Measurements from ENCODE around the gene PGBD2.
A peak's percentile ranks its signal among the peaks of the same experiment; 100 is the strongest.
"Not testable (repeated sequence)": the region's sequence is repeated elsewhere in the genome, so short reads cannot be mapped to it uniquely, and the experiment has no call there.

Gene PGBD2, protein sequence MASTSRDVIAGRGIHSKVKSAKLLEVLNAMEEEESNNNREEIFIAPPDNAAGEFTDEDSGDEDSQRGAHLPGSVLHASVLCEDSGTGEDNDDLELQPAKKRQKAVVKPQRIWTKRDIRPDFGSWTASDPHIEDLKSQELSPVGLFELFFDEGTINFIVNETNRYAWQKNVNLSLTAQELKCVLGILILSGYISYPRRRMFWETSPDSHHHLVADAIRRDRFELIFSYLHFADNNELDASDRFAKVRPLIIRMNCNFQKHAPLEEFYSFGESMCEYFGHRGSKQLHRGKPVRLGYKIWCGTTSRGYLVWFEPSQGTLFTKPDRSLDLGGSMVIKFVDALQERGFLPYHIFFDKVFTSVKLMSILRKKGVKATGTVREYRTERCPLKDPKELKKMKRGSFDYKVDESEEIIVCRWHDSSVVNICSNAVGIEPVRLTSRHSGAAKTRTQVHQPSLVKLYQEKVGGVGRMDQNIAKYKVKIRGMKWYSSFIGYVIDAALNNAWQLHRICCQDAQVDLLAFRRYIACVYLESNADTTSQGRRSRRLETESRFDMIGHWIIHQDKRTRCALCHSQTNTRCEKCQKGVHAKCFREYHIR

DNA sequence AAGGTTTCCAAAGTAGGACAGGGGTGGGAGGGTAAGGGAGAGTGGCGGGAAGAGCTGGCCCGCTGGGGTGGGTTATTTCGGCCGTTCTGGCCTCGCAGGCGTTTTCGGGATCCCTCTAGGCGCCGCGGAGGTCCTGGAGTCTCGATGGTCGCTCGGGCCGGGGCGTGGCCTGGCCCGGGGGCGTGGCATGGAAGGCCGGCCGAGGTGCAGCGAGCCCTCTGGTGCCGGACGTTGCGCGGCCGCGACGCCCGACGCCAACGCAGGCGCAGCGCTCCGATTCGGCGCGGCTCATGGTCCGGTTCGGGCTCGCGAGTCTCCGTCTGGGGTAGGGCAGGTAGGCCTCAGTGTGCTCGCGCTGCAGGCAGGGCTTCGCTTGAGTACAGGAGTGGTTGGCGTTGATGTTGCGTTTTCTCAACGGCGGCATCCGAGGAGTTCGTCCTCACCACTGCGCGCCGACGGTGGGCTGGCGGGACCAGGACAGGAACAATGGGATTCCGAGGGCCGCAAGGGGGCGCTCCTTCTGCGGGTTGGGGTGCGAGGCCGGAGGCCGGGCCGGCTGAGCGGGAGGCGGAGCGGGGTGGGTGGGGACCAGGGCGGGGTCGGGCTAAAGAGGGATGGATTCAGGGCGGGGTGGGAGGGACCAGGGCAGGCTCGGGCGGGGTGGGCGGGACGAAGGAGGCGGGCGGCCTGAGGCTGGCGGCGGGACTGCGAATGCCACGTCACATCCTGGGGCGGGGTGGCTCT, at the start of gene PGBD2:
PGBD2 (plus strand) TSS at position 227 of the 744 bp plus-strand sequence. CDS start 7,628 bp downstream, outside the sequence.
- DNase-seq, result peak; percentile 99

DNA sequence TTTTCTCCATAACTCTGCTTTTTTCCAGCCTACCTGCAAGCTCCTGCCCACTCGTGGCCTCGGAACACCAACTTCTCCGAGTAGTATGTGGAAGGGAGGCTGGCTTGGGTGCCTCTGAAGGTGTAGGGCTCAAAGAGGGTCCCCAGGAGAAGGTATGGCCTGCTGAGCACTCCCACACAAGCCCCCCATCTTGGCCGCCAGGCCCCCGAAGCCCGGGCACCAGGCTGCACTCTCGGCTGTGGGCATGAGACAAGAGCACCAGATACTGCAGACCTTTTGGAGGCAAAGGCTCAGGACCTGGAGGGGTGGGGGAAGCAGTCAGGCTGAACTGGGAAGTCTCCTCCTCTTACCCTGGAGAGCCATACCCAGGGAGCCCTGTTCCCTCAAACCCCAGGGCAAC, 48.8 kb upstream of the PGBD2 start:
- DNase-seq, result no peak

GRCh38 chr1:248857749-248858095, 48.3 kb upstream of the PGBD2 start:
- no peak for DNase-seq

DNA sequence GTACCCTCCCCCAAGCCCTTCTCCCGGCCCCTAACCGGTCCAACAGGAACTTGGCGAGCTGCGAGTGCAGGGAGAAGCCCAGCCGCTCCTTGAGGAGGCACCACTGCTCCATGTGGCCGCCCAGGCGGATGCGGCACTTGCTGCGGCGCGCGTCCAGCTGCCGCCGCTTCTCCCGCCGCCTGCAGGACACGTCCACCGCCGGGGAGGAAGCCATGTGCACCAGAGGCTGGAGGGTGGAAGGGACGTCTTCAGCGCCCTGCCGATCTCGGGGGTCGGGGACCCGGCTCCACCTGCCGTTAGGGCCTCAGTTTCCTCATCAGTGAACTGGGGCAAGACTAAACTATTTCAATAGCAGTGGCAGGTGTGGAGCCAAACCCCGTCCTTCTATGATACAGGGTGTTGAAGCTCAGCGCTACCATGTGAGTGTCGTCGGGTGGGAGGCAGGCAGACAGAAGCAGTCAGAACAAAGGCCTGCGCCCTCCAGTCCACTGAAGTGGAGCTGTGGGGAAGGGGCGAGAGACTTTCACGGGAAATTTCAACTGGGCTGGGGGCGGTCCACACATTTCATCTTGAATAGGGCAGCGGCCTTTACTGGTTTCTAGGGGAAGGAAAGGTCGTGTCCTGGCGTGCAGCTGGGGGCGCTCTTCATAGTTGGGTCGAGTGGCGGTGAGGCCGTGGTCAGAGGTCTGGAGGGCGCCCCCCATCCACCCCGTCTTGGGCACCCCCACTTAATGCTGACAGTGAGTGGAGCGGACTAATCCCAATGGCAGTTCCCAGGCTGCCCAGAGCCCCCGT, 47.7 kb upstream of the PGBD2 start:
- DNase-seq, result no peak

DNA sequence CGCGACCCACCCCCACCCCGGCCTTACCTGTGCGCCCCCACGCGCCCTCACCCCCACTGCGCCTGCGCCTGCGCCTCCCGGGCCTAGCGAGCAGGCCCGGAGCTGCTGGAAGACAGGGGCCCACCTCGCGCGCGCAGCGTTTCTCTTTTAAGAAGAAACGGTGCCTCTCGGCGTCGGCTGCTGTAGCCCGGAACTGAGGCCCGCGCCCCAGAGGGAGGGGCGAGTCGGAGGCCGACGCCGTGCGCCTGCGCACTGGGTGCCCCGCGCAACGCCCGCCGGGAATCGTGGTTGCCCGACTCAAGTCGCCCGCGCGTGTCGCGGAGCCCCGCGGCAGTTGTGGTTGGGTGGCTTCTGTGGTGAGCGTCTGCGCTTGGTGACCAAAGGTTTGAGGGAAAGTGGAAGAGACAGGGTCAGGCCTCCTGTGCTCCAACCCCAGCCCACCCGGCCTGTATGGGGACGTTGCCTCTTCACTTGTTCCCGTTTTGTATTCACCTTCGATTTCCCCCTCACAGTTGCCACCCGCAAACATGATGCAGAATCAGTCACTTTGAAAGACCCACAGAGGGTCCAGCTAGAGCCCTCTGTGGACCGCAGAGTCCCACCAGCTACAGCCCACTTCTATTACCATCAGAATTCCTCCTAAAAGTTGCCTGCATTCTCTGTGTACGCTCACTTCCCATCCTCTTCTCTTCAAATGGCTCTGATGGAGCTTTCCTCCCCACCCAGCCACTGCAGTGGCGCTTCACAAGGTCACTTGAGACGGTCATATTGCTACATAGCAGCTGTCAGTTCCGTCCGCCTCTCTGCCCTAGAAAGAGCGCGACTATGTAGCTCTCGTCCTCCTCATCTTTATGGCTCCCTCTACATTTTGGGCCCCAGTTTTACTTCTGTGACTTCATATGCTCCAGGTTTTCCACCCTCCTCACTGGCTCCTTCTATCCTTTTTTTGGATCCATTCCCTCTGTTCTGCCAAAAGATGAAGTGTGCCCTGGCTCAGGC, 46.8 kb upstream of the PGBD2 start, which contains the start of gene ZNF692:
ZNF692 (minus strand) TSS at position 195 of the 999 bp plus-strand sequence. CDS start 776 bp downstream, outside the sequence.
- DNase-seq, result peak; percentile 98

GRCh38 chr1:248860007-248860406, 46.0 kb upstream of the PGBD2 start:
- no peak for DNase-seq

DNA sequence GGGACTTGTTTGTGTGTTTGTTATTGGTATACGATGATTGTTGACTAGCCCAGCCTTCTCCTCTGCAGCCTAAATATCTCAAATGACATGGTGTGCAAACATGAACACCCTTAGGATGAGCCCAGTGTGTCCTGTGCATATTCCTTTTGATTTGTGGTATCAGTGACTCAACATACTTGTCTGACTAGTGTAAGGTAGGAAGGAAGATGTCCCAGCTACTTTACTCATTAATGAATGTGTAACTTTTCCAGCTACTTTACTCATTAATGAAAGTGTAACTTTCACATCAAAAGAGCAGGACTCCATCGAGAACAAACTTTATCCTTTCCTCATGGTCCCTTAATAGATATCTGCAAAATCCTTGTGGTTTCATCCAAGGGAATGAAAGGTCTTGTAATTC, 44.4 kb upstream of the PGBD2 start:
- no peak for DNase-seq

DNA sequence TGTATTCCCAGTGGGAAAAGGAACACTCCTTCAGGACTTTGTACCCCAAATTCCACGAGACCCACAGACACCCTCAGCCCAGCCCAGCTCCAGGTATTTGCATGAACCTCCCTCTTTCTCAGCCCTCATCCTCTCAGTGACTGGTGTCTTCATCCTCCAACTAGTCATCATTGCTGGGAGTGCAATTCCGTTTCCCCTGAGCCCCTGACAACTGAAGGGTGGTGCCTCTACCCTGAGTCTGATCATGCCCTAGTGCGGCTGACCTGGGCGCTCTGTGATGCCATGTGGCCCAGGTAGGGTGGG, 43.4 kb upstream of the PGBD2 start:
- DNase-seq, result no peak

DNA sequence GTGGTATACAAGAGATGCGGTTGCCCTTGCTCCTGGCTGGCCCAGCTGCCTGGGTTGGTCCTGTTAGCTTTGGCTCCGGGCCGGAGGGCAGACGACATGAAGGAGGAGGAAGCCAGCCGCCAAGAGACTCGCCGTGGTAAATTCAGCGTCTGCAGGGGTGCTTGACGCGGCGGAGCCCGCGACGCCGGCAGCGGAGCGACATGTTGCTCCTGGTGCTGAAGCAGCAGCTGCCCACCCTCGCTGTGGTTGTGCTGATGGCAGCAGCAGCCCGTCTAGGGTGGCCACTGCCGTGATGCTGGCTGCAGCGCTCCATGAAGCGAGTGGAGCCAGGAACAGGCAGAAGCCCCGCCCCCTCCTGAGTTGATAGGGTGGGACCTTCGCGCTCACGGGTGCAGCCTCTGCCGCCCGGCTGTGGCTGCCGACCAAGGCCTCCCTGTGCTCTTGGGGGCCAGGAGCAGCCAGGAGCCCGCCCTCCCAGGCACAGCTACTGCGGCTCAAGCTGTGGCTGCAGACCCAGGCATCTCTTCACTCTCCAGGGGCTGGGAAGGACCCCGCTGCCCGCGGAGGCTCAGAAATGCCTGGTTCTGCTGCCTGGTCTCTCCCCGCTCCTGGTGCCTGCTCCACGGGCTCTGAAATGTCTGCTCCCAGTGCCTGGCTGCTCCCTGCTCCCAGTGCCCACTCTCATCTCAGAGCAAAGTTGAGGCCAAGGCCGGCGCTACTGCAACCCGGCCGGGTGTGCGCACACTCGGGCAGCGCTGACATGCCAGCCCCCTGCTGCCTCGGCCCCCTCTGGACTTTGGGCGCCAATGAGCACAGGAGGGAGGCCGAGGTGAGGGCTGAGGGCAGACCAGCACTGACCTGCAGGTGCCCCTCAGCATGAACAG, 42.8 kb upstream of the PGBD2 start:
- DNase-seq, result peak; percentile 92

DNA sequence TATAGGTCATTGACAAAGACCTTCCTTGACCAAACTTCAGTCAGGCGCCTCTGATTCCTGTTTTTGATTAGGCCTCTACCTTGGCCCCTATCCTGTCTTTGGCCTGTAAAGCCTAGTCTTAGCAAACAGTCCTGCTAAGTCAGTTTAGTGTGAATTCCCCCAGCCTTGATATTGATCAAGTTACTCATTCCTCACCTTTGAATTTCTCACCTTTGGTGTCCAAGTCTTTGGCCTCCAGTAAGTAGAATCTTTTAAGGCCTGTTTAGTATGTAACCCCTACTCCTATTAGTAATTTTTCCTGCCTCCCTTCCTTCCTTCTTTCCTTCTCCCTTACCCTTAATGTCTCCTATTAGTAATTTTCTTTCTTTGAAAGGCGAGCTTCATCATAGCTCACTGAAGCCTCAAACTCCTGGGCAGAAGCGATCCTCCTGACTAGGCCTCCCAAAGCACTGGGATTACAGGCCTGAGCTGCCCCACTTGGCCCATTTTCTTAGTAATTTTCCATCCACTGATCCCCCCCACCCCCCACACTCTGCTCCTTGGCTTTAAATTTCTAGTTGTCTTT, 34.1 kb upstream of the PGBD2 start:
- DNase-seq, result no peak

DNA sequence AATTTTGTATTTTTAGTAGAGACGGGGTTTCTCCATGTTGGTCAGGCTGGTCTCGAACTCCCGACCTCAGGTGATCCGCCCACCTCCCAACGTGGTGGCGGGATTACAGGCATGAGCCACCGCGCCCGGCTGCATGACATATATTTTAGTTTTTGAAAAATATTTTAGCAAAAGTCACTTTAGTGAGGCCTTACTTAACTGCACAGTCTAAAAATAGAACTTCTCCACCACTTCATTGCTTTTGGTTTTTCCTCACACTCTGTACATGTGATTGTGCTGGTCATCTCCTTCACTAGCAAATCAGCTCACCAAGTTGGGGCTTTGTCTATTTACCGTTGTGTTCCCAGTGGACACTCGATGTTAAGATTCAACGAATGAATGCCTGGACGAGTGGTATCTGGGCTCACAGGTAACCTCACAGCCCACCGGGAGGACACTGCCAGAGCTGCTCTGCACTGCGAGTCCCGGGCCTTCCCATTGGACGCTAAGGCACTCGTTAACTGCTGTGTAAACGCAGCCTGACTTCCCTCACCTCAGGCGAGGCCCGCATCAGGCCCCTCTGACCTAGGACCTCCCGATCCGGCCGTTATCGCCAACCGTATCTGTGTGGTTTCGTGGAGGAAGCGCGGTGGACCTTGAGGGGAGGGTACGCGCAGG, 33.2 kb upstream of the PGBD2 start:
- DNase-seq, result peak; percentile 85

DNA sequence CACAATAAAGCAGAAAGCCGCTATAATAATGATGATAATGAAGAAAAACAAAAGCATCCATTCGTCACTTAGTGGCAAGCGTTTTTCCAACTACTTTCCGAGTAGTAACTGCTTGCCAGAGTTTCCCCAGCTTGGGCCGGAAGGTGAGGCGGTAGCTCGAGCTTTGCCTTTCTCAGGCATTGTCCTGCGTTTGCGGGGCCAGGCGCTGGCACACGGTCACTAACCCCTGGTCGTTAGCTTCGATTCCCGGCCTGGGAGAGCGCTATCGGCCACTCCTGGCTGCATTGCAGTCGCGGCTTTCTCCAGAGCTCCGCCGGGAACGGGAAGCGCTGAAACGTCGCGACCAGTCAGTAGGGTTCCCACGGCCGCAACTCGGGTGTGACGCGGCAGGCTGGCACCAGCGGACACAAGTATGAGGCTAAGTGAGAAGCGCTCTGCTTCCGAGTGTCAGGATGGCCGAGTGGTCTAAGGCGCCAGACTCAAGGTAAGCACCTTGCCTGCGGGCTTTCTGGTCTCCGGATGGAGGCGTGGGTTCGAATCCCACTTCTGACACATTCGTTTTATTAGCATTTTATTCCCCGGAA, 32.5 kb upstream of the PGBD2 start:
- DNase-seq, result peak; percentile 100

DNA sequence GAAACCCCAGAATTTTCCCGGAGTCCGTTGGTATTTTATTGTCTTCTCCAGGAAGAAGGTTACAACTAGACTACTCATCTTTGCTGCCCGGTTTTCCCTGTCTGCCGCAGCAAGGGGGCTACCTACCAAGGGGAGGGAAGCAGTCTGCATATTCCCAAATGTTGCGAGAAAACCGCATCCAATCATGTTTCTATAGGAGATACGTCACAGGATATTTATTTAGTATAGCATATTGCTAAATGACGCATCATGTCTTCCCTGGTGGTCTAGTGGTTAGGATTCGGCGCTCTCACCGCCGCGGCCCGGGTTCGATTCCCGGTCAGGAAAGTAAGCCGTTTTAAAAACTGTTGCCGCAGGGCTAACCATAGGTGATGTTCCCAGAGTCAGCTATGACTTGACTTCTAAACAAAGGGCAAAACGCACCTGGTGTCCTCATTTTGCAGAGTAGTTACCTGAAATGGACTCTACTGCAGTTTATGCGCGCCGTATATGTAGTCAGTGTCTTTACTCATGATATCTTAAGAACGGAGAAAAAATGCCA, 32.0 kb upstream of the PGBD2 start:
- DNase-seq, result peak; percentile 96

DNA sequence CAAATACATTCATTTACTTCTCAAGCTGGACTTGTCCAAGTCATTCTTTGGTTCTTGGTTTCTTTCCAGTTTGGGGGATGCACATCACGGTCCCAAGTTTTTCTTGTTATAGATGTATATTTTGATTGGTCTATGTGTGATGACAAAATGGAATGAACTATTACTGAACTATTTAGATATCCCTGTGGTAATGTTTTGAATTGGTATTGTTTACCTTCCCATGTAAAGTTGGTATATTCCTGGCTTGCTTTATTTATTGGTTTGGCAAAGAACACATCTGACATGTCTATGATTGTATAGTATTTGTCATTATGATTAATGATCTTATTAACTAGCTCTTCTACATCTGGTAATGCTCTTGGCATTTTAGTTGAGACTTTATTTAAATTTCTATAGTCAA, 24.8 kb upstream of the PGBD2 start:
- DNase-seq, result no peak

GRCh38 chr1:248882427-248882826, 23.6 kb upstream of the PGBD2 start:
- DNase-seq, result not testable (repeated sequence)

DNA sequence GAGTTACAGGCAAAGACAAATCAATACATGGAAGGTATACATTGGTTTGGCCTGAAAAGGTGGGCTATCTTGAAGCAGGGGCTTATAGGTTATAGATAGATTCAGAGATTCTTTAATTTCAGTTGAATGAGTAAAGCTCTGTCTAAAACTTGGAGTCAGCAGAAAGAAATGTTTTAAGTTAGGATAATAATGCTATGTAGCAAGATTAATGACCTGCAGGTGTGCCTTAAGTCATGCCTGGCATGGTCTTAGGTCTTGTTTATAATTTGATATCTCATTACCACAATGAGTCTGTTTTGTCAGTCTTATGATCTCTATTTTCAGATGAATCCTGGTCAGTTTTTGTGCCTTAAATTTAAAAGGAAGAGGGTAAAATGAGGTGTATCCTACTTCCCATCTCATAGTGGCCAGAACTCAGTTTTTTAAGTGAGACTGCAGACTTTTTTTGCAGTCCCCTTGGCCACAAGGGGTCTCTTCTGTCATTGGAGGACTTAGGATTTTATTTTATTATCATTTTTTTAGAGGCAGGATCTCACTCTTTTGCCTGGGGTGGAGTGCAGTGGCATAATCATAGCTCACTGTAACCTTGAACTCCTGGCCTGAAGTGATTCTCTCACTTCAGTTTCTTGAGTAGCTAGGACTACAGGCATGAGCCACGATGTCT, 21.3 kb upstream of the PGBD2 start:
- DNase-seq, result no peak

- no peak for DNase-seq
Measured at GRCh38 chr1:248885646-248886045, 20.4 kb upstream of the PGBD2 start.

DNA sequence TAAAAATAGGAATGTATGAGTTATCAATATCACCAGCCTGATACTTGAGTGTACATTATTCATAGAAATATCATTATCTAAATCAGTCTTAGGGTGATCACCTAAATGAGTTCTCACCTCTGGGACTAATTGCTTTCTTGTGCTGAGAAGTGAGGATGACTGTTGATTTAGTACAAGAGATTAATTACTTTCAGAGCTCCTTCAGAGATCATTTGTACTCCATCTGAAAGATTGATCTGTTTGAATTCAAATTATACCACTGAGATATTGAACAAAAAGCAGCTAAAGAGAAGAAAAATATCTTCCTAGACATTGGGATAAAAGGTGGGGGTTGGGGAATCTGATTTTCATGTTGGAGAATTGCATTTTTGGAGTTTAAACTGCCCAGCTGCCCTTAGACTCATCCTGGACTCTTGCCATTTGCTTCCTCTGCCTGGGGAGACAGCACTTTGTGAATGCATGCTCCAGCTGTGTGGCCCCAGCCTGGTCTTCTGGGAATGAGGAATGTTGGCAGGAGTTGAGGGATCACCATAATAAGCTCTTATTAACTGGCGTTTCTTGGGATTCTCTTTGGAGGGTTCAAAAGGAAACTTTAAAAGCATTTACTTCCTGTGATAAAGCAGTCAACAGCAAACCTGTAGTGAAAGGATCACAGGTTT, 19.7 kb upstream of the PGBD2 start:
- DNase-seq, result no peak

All from activated CD8-positive, alpha-beta memory T cell treated with anti-CD3 and anti-CD28 coated beads for 24 hours (primary cell).